Peyer's patch (tissue), 4 donors: ENCODE data around the gene DPY19L3. TPM values are rescaled to one million over a fixed set of nuclear protein-coding genes. Genes with fewer than 3 reads are reported as not detected.

Experiments
- DNase-seq, 3 donors: peaks; one replicate each; pipeline ENCODE4 v3.0.0-alpha.2; 2017 to 2019
- H3K27ac ChIP-seq, 4 donors: fragments of 200-600 bp; sonication (generic); one replicate each; pipeline ENCODE4 v1.5.1; 2016 to 2019
- H3K27me3 ChIP-seq, 2 donors: fragments of 200-600 bp; sonication (generic); one replicate each; pipeline ENCODE4 v1.5.1; 2019
- H3K36me3 ChIP-seq, 3 donors: fragments of 200-600 bp; sonication (generic); one replicate each; pipeline ENCODE4 v1.5.1; 2016 to 2019
- H3K4me1 ChIP-seq, 4 donors: fragments of 200-600 bp; sonication (generic); one replicate each; pipeline ENCODE4 v1.5.1; 2016 to 2019
- H3K4me3 ChIP-seq, 4 donors: fragments of 200-600 bp; sonication (generic); 1 replicate in 3 of 4; 2 replicates in 1 of 4; pipeline ENCODE4 v1.5.1; 2016 to 2019; ENCODE audit warnings: mild to moderate bottlenecking in 1 of 4
- H3K9me3 ChIP-seq, 4 donors: fragments of 200-600 bp; sonication (generic); one replicate each; pipeline ENCODE4 v1.5.1; 2016 to 2019; ENCODE audit warnings: mild to moderate bottlenecking in 1 of 4
- POLR2A ChIP-seq, 2 donors: fragments of 450-650 bp; IDR thresholded peaks; one replicate each; pipeline ENCODE4 v1.5.1; 2017; ENCODE audit warnings: antibody characterized with exemption in 2 of 2, mild to moderate bottlenecking in 2 of 2, moderate library complexity in 2 of 2
- total RNA-seq, 4 donors: library from RNA; depleted of rRNA; stranded (reverse); fragments of >200 nt; gene quantifications; one replicate each; pipeline ENCODE4 v1.1.0, GENCODE V29; 2016
- TF ChIP-seq, protein P1 (sequence below), 6 experiments: fragments of 450-650 bp in 4 of 6; fragments of 200-600 bp in 2 of 6; sonication (generic) in 1 of 6; IDR thresholded peaks; one replicate each; pipeline ENCODE4 v1.5.1; 2017 to 2019; ENCODE audit warnings: antibody characterized with exemption in 6 of 6, mild to moderate bottlenecking in 3 of 6, moderate library complexity in 1 of 6

DPY19L3 gene
- total RNA-seq, 4 donors from 2014 or later: 18.2 to 49.5 (median 42.4) TPM

DNA sequence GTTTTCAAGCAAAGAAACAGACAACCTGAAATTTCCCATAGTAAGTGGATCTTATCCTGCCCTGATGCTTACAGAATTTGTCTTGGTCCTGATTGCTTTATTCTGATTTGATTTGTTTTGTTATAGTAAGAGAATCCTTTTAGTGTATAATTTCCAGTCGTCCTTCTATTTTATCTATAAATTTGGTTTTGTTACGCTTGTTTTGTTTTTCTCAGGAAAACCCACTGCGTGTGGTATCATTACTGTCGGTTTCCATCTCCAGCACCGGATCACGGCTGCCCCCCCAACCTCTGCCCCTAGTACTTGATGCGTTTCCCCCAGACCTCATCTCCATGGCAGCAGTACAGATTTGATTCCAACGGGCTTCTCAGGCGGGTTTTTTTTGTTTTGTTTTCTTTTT, 117.4 kb downstream of the DPY19L3 start:
- no peak for DNase-seq
- Histone ChIP-seq H3K4me3 (no peak overlapping the region), H3K27ac (no peak overlapping the region), H3K27me3 (no peaks in the 10 kb centered on the region), H3K4me1 (no peaks in the 10 kb centered on the region), H3K36me3 (no peaks in the 10 kb centered on the region), H3K9me3 (no peaks in the 10 kb centered on the region)
- TF ChIP-seq, protein P1, sequence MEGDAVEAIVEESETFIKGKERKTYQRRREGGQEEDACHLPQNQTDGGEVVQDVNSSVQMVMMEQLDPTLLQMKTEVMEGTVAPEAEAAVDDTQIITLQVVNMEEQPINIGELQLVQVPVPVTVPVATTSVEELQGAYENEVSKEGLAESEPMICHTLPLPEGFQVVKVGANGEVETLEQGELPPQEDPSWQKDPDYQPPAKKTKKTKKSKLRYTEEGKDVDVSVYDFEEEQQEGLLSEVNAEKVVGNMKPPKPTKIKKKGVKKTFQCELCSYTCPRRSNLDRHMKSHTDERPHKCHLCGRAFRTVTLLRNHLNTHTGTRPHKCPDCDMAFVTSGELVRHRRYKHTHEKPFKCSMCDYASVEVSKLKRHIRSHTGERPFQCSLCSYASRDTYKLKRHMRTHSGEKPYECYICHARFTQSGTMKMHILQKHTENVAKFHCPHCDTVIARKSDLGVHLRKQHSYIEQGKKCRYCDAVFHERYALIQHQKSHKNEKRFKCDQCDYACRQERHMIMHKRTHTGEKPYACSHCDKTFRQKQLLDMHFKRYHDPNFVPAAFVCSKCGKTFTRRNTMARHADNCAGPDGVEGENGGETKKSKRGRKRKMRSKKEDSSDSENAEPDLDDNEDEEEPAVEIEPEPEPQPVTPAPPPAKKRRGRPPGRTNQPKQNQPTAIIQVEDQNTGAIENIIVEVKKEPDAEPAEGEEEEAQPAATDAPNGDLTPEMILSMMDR (IDR thresholded peaks at IDR 0.05): no peak
- no peak for TF ChIP-seq POLR2A (IDR thresholded peaks at IDR 0.05)

DNA sequence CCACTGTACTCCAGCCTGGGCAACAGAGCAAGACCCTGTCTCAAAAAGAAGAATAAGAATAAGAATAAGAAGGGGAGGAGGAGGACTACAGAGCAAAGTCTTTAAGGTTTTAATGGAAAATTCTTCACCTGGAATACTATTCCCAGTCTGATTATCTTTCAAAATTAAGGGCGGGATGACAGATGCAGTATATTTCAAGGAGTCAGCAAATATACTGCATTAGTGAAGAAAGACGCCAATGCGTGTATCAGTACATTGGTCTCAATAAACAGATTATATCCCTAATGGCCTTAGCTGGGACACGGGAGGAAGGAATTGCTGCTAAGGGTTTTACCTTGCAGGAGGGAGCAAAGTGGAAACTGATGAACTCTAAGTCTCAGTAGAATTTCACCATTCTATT, 121.3 kb downstream of the DPY19L3 start:
- Histone ChIP-seq H3K4me1 (no peaks in the 10 kb centered on the region), H3K36me3 (no peaks in the 10 kb centered on the region), H3K27ac (no peak overlapping the region), H3K4me3 (no peak overlapping the region), H3K9me3 (peaks cover 0 to 6% (median 0%) of the 10 kb centered on the region in 4 donors), H3K27me3 (no peaks in the 10 kb centered on the region)
- TF ChIP-seq, protein P1 (IDR thresholded peaks at IDR 0.05): no peak
- TF ChIP-seq POLR2A (IDR thresholded peaks at IDR 0.05): no peak
- no peak for DNase-seq

DNA sequence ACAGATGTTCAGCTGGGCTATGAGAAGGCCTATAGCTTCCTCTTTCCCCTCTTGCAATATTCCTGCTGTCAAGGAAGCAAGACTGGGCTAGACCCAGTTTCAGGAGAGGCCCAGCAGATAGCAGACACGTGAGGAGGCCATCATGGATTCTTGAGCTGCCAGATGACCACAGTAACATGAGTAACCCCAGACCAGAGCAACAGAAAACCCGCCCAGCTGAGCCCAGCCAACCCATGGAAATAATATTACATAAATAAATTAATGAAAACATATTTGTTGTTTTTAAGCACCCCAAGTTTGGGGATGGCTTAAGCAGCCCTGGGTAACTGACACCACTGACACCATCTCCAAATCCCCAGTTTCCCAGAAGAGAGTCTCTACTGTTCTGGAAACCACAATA, 125.2 kb downstream of the DPY19L3 start:
- Histone ChIP-seq H3K27me3 (no peaks in the 10 kb centered on the region), H3K9me3 (peaks cover 0 to 10% (median 0%) of the 10 kb centered on the region in 4 donors), H3K27ac (no peak overlapping the region), H3K36me3 (no peaks in the 10 kb centered on the region), H3K4me1 (no peaks in the 10 kb centered on the region), H3K4me3 (no peak overlapping the region)
- no peak for TF ChIP-seq POLR2A (IDR thresholded peaks at IDR 0.05)
- TF ChIP-seq, protein P1 (IDR thresholded peaks at IDR 0.05): no peak
- no peak for DNase-seq

DNA sequence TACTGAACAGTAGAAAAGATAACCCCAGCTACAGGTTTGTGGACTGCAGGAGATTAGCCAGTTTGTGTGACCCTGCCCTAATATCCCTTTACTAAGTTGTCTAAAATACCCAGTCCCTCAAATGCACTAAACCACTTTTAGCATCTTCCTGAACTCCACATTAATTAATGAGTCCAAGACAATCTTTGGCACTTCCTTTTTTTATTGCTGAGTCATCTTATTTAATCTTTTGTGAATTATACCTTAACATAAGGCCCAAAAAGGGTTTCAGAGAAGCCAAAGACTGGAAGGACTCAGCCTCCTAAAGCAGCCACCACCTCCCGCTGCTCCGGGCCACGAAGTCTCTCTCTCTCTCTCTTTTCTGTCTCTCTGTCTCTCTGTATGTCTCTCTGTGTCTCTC, 126.7 kb downstream of the DPY19L3 start:
- TF ChIP-seq POLR2A (IDR thresholded peaks at IDR 0.05): no peak
- TF ChIP-seq, protein P1 (IDR thresholded peaks at IDR 0.05): no peak
- peaks cover 0 to 10% (median 0%) of the 10 kb centered on the region in 4 donors for H3K9me3 ChIP-seq
- no peak for DNase-seq
- H3K4me3 ChIP-seq: no peak overlapping the region
- H3K27ac ChIP-seq: no peak overlapping the region
- H3K36me3 ChIP-seq: no peaks in the 10 kb centered on the region
- no peaks in the 10 kb centered on the region for H3K4me1 ChIP-seq
- H3K27me3 ChIP-seq: no peaks in the 10 kb centered on the region

Other genes with a start within 250 kb of the DPY19L3 start
- gene ZNF507, start 60.2 kb upstream of the DPY19L3 start, total RNA-seq: 10 to 100 TPM; 28.2 to 43.7 (median 34.2) TPM
- 10 to 100 TPM; 32.5 to 80.0 (median 43.3) TPM for gene PDCD5, start 175.4 kb downstream of the DPY19L3 start, total RNA-seq